HFF-Myc (cell line): ENCODE results near the gene HPS1.

Source experiments
- DNase-seq: peaks from one replicate; pipeline ENCODE4 v3.0.0-alpha.2; 2011; ENCODE audit warnings: low read depth; ENCODE audit errors: extremely low read depth
- H3K4me3 ChIP-seq: replicated peaks from 2 replicates; pipeline ENCODE4 v1.5.1; 2011; ENCODE audit warnings: low read depth, mild to moderate bottlenecking, control low read depth, low read length
- TF ChIP-seq, protein P1 (sequence below): IDR thresholded peaks from 2 replicates; pipeline ENCODE4 v1.5.1; 2012; ENCODE audit warnings: mild to moderate bottlenecking, low read depth, low read length, control low read depth; ENCODE audit errors: missing control alignments

HPS1 gene

DNA sequence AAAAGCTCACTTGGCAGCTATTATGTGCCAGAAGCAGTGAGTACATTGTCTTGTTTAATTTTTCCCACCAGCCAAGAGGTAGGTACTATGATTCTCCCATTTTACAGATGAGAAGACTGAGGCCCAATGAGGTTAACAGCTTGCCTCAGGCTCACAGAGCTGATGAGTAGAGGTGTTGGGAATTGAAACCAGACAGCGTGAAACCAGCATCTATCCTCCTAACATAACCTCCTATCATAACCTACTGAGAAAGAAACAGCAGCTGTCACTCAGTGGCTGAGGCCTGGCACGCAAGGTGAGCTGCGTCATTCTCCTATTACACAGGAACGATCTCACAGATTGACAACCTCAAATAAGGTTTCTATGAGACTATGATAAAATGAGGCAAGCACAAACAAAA lies 37.9 kb downstream of the HPS1 start:
- TF ChIP-seq, protein P1, sequence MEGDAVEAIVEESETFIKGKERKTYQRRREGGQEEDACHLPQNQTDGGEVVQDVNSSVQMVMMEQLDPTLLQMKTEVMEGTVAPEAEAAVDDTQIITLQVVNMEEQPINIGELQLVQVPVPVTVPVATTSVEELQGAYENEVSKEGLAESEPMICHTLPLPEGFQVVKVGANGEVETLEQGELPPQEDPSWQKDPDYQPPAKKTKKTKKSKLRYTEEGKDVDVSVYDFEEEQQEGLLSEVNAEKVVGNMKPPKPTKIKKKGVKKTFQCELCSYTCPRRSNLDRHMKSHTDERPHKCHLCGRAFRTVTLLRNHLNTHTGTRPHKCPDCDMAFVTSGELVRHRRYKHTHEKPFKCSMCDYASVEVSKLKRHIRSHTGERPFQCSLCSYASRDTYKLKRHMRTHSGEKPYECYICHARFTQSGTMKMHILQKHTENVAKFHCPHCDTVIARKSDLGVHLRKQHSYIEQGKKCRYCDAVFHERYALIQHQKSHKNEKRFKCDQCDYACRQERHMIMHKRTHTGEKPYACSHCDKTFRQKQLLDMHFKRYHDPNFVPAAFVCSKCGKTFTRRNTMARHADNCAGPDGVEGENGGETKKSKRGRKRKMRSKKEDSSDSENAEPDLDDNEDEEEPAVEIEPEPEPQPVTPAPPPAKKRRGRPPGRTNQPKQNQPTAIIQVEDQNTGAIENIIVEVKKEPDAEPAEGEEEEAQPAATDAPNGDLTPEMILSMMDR, result no peak
- no peak for DNase-seq
- no peak overlapping the region for H3K4me3 ChIP-seq

DNA sequence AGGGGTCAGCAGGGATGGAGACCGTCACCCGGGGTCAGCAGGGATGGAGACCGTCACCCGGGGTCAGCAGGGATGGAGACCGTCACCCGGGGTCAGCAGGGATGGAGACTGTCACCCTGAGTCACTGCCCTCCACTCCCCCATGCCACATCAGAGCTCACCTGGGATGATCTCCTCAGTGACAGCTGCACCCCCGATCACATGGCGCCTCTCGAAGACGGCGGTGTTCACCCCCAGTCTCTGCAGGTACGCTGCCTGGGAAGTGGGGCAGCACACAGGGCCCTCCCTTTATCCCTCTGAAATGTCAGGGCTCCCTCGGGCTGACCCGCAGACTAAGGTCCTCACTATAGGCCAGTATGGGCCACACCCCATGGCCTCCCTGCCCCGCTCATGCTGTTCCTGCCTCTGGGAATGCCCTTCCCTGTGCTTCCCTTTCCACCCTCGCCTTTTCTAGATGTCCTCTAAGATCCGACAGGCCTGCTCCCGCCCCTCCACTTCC lies 38.9 kb downstream of the HPS1 start:
- no peak overlapping the region for H3K4me3 ChIP-seq
- no peak for DNase-seq
- TF ChIP-seq, protein P1, result no peak

DNA sequence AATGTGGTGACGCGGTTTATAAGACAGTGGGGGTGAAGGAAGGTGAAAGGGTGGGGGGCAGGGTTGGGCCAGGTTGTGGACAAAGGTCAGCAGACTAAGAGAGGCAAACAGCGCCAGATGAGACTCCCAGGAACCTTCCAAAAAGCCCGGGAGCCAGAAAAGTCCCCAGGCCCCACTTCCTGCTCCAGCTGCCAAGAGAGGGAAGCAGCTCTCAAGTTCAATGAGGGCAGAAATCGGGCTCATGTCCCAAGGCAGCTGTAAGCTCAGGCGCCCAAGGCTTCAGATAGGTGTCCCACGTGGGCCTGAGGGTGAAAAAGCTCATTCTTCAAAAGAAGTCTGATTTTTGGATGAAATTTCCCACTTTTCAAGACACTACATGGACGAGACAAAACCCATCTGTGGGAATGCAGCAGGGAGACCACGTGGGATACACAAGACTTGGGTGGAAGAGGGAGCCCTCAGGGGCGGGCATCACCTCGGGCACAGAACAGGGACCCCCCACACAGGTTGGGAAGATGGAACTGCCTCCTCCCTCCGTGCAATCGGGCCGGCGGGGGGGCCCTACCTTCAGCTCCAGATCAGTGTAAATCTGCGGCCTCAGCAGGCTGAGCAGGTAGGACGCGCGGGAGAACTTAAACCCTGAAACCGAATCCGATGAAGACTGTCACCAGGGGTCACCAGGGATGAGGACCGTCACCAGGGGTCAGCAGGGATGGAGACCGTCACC lies 39.6 kb downstream of the HPS1 start:
- no peak for DNase-seq
- TF ChIP-seq, protein P1, result no peak
- H3K4me3 ChIP-seq, result no peak overlapping the region

DNA sequence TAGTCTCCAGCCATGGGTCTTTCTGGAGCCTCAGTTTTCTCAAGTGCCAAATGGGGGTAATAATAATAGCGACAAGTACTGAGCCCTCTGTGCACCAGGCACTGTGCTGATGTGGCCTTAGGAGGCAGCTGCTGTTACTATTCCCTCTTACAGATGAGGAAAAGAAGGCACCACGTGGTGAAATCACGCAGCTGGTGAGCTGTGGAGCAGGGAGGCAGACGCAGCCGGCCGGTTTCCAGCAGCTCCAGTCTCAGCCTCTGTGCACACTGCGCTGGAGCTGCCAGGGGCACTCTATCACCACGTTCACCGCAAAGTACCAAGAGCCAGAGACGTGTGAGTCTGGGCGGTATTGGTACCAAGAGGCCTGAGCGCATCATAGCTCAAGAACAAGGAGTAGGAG lies 41.3 kb downstream of the HPS1 start:
- DNase-seq, result no peak
- no peak overlapping the region for H3K4me3 ChIP-seq
- TF ChIP-seq, protein P1, result no peak

DNA sequence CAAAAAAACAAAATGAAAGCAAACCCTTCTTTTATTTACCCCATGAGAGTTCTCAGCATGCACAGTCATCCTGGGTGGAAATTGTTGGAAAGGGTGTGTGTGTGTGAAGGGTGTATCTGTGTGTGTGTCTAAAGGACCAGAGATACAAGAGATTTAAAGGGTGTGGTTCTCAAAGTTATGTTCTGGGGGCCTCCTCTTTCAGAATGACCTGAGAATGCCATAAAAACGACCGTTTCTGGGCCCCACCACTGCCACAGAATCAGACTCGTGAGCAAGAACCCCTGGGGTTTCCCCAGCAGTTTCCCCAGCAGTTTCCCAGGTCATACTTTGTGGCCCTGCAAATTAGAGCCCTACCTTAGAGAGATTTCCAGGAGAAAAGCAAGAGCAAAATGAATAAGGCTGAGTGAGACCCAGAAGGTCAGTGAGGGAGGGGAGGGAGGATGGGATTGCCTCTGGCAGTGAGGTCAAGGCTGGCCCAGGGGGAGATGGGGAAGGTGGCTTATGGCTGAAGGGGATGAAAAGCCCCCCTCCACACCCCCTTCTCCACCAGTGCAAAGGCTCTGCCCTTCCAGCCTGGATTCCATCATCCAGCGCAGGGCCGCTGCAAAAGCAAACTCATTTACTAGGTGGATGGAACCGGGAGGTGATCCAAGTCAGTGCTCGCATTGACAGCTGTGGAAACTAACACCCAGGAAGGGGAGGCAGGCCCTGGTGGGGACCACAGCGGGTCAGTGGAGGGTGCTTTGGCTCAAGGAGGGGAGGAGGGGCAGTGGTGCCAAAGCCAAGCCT lies 42.0 kb downstream of the HPS1 start:
- no peak overlapping the region for H3K4me3 ChIP-seq
- TF ChIP-seq, protein P1, result no peak
- no peak for DNase-seq

DNA sequence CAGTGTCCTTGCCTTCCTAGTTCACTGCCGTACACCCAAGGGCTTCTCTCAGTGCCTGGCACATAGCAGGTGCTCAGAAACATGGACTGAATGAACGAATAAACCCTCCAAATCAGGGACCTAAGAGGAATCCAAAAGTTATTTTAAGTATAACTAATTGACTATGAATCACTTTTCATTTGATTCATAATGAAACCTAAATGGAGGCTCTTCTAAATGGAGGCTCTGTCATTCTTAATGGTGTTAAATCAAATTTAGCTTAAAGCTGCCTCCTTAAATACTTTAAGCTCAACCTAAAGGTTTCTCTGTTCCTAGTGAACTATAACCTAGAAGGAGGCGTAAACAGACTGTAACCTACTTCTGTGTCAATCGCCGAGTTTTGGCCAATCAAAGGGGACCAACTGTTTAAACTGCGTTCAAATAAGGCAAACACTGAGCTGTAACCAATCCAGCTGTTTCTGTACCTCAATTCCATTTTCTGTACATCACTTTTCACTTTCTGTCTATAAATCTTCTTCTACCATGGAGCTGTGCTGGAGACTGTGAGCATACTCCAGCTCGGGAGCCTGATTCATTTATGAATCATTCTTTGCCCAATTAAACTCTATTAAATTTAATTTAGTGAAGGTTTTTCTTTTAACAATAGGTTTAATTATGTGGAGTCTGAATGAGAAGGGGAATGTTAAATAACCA lies 42.8 kb downstream of the HPS1 start:
- TF ChIP-seq, protein P1, result no peak
- H3K4me3 ChIP-seq, result no peak overlapping the region
- DNase-seq, result no peak
